NCI-H128 (cell line): ENCODE data around the gene ADAMTS2.
"Not testable (repeated sequence)": the region's sequence is repeated elsewhere in the genome, so short reads cannot be mapped to it uniquely, and the experiment has no call there.

ENCODE experiments used
- DNase-seq: peaks from one replicate; lab custom pipeline; 2025; ENCODE audit not compliant: unreplicated experiment; lab: John Stamatoyannopoulos, UW

The ADAMTS2 gene

DNA sequence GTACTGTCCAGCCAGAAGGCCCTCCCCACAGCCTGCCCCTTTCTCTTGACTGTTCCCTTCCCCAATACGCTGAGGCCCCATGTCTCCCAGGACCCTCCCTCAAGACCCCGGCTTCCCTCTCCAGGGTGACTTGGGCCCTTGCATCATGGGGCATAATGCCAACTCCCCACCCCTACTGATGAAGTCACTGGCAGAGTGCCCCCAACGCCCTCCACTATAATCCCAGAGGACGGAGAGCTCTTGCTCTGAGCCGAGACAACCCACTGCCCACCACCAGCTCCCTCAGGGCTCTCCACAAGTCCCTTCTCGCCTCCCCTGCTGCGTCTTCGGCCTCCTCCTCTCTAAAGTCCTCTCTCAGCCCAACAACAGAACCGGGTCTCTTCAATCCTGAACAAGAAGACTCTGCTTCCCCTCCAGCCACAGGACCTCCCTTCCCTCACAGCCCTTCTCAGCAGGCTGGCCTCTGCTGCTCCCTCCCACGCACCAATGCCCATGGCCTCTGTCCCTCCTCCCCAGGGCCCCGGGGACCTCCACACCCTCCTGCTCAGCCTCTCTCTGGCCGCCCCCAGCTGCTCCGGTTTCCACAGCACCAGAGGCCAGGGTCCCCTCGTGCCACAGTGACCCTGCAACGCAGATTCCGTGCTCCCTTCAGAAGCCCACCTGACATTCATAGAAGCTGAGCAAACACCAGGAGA lies 47.6 kb downstream of the ADAMTS2 start:
- DNase-seq, result no peak

DNA sequence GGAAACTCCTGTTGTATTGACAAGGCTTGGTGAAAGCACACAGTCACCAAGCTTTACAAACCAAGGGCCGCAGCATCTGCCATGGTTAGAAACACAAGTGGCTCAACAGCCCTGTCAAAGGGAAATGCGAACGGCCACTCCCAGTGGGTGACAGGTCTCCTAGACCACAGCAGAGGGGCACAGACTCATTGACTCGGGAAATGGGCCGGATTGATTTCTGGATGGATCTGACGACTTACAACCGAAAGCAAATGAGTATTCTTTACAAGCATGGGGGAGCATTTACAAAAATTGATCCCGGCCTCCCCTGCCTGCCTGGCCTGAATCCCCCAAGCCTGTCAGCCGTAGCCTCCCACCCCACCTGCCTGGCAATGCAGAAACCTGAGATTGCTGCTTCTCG lies 48.2 kb downstream of the ADAMTS2 start:
- no peak for DNase-seq

DNA sequence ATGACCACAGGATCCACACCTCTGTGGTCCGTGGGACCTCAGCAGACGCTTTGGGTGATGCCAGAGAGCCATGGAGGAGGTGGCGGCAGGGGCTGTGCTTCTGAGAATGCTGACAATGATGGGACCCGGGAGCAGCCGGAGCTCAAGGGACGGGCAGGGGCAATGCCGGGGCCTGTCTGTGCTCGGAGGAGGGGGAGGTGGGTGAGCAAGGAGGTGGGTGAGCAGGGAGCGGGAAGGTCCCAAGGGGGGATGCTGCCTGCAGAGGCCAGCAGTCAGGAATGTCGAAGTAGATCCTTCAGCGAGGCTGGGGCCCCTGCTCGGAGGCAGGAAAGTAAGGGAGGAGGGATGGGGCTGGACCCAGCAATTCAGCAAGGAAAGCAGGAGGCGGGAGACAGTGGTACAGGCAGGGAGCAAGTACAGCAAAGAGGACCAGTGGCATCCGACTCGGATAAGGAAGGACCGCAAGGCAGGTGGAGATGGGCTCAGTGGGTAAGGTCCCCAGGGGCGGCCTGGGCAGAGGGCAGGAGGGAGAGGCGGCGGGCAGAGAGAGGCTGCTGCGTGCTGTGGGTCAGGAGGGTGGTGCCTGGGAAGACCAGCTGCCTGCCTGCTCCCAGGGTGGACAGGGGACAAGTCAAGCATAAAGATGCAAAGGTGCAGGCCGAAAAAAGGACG lies 49.0 kb downstream of the ADAMTS2 start:
- DNase-seq, result no peak

DNA sequence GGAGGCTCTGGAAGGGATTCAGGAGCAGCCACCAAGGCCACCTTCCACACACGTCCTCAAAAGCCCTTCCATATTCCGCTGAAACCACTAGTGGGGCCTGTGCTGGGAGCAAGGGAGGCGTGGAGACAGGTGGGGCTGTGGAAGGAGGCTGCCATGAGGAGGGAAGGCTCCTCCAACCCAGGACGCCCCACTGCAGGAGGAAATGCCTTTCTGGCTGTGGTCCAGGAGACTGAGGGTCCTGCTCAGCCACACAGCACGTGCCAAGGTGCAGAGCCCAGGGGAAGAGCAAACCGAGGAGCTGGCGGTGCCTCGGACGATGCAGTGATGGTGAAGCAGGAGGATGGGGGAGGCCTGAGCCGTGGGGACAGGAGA lies 49.5 kb downstream of the ADAMTS2 start:
- no peak for DNase-seq

DNA sequence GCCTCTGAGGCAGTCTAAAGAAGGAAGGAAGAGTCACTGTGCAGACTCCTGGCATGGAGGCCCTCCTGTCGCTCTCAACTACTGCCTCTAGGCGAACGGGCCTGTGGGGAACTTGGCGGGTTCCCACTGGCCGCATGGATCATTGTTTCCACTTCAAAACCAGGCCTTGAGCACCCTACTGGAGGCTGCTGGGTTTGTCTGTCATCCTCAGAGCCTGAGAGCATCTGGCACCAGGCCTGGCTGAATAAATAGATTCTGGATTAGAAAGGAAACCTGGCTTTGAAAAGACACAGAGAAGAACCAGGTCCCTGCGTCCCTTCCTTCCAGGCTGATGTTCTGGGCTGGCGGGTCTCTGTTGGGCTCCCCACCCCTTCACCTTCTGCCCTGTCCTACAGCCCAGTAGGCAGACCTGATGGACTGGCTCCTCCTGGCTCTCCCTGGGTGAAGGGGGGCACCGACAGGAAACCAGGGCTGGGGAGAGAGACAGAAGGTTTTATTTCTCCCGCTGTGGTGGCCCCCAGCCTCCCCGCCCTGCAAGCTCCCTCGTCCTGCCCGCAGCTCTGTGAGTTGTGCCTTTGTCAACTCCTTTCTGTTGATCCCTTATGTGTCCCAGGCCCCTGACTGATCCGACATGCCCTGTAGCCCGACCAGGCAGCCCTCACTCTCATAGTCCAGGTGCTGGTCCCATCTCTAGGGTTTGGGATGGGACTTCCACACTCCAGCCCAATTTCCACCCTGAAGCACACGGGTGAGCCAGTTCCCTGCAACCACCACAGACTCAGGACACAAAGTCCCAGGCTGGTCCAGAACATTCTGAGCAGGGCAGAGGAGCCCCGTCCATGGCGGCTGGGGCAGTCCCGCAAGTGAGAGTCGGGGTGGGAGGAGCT lies 50.1 kb downstream of the ADAMTS2 start:
- no peak for DNase-seq

DNA sequence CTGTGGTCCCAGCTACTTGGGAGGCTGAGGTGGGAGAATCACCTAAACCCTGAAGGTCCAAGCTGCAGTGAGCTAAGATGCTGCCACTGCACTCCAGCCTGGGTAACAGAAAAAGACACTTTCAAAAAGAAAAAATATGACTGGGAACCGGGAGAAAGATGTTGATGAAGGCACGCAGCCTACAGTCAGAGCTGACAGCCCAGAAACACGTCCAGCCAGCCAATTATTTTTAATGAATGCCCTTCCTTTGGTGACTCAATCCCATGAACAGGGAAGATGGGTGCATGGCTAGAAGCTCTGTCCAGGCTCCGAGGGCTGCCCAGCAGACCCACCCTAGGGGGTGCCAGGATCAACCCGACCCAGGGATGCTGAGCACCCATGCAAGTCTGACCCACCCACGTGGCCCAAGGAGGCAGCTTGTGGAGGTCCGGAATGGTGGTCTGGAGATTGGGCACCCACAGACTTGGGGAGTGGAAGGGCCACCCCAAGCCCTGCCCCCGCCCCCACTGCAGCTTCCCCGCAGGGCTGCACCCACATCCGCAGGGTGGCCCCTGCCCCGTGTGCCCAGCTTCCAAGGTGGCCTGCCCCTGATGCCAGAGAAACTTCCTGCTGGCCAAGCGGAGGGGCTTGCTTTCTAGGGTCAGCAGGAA lies 51.0 kb downstream of the ADAMTS2 start:
- no peak for DNase-seq

DNA sequence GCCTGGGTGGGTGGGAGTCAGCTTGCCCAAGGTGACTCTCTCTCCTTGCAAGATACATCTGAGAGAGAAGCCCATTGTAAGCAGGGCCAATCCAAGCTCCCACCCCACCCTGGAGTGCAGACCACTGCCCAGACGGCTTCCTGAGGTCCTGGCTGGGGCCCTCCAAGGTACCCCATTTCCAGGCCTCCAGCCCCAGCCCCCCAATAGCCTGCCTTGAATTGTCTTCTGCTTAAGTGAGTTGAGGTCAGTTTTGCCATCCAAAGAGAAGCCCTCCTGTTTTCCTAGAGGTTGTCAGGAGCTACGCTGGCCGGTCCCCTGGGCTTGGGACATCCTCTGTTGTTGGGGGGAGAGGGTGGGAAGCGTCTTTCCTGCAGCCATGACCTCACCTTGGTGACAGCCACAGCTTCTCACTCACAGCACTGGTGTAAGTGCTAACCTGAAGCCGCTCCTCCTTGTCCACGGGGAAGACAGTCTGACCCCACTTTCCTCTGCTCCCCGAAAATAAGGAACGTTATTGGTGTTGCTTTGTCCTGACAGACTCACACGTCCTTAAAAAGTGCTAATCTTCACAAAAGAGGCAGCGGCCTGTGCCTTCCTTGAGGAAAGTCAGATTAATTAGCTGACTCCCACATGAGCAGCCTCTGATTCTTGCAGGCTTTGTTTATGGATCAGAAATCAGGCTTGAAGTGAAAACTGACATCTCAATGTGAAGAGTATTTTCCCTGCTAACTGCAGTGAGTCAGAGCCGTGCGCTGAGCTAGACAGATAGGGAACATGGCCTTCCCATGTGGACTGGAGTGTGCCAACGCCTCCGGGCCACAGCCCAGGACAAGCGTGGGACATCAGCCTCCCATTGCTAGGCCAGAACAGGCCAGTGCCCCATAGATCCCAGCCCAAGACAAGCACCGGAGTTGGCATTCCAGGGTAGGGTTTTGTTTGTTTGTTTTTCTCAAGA lies 52.3 kb downstream of the ADAMTS2 start:
- no peak for DNase-seq

DNA sequence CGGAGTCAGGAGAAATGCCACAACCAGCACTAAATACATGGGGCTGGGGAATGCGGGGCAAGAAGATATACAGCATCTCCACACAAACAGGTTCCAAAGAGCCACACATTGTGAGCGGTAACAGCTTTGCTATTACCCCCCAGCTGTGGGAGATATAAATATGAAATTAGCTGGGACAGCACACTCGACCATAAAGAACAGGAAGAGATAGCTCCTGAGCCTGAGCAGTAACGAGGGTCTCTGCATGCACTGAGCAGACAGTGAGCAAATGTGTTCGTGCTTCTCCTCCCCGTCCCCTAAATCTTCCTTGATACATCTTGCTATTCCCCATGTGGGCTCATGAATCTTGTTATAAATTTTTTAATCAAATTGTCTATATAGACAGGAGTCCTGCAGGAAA lies 53.1 kb downstream of the ADAMTS2 start:
- no peak for DNase-seq

DNA sequence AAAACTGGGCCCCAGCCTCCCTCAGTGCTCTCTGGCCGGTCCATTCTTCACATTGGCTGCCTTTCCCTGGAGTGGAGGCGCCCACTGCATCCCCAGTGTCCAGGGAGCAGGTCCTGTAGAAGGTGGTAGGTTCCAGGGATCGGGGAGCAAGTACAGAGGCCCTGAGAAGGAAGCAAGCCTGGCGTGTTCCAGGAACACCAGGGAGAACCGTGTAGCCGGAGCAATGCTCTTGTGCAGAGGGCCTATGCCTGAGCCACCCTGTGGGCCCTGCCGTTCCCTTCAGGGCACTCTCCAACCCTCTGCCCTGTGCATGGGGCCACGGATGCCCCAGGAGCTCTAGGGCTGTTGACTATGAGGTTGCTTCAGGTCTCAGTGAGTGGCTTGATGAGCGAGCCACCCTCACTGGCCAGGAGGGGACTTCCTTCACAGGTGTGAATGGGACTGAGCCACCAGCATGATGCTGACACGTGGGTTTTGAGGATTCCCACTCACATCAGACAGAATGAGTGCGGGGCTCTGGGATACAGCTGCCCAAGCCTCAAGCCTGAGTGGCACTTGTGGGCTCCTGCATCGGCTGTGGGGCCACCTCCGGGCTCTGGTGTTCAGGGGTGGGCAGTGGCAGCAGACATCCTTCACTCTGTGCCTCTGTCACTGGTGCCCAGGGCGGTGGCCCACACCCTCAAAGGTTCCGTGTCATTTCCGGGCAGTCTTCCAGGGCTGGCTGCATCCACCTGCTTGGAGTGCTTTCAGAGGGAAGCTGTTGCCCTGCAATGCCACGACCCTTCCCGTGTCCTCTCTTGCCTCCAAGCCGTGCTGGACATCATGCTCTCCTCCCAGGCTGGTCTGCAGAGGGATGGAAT lies 54.4 kb downstream of the ADAMTS2 start:
- no peak for DNase-seq

DNA sequence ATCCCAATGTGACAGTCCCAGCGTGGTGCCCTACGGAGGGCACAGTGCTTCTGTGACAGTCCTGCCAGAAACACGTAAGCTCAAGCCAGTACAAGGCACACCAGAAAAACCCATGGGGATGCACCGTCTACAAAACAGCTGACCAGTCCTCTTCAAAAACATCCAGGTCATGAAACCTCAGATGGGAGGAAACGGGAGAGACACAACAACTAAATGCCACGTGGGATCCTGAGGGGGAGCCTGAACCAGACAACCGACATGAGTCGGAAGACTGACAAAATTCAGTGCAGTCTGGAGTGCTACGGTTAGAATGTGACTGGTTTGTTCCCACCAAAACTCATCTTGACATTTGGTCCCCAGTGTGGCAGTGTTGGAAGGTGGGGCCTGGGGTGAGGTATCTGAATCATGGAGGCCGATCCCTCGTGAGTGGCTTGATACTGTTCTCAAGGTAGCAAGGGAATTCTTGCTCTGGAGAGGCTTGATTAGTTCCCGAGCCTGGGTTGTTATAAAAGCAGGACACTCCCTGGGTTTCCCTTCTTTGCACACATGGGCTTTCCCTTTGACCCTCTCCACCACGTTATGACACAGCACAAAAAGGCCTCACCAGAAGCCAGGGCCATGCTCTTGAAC lies 55.4 kb downstream of the ADAMTS2 start:
- DNase-seq, result no peak

DNA sequence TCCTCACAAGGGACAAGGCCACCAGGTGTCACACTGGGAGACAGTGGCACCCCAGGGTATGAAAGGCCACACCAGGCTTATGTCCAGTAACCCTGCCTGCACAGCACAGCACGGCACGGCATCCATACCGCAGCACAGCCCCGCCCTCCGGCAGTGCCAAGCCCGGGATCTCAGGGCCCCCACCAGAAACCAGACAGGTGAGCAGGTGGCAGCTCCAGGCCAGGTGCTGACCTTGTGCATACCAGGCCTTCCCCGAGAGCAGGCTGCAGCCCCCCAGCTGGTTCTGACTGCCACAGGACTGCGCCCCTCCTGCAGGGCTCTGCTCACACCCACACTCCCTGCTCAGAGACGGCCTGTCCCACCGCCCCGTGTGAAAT lies 56.5 kb downstream of the ADAMTS2 start:
- no peak for DNase-seq

DNA sequence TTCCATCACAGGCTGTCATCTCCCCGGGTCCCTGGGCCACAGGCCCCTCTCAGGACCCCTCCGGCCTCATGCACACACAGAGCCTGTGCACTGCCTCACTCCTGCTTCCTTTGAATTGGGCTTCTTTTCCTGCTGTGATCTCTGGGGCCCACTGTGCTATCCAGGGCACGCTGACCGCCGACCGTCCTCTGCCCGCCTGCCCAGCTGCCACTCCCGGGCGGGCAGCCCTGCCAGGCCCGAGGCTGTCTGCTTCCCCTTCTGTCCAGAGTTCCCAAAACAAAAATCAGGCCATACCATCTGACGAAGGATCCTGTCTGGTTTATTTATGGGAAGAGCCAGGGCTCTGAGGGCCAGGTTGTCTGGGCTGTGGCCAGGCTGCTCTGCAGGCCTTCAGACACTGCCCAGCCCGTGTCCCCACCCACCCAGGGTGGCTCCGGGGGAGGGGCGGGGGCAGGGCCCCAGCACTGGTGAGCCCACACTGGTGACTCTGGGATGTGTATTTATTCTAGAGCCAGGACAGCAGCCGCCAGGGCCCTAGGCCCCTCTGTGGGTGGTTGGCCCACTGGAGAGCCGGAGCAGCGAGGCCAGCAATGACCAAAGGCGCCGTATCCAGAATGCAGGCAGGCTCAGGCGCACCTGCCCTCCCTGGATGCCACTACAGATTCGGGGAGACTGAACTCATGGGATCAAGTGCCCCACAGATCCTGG lies 57.0 kb downstream of the ADAMTS2 start:
- DNase-seq, result no peak

DNA sequence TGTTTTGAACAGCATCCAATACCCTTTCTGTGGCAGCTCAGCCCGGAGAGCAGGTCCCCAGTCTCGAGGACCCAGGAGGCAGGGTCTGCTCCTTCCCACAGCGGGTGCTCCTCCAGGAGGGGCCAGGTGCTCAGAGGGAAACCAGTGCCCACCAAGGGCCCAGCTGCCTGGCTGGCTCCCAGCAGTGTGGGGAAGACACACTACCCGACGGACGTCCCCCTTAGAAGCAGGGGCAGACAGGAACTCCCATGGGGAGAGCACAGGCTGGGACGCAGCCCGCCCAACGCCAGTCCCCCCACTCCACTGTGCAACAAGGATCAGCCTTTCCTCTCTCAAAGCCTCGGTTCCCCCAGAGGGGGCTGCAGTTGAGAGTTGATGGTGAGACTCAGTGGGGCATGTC lies 57.6 kb downstream of the ADAMTS2 start:
- DNase-seq, result no peak

DNA sequence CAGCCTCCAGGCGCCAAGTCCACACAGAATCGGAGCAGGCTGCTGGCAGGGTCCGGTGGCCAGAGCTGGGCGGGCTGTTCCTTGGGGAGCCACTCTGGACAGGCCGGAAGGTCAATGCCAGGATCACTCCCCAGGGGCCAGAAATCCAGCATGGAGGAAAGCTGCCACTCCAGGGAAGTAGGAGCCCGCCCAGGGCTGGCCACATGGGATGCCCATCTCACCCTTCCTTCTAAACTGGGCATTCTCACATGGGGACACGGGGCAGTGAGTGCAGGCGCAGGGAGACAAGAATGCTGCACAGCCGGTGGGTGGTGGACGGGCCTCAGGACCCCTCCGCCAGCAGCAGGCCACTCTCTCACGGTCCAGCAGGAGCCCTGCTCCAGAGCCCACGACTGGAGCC lies 58.2 kb downstream of the ADAMTS2 start:
- DNase-seq, result no peak

DNA sequence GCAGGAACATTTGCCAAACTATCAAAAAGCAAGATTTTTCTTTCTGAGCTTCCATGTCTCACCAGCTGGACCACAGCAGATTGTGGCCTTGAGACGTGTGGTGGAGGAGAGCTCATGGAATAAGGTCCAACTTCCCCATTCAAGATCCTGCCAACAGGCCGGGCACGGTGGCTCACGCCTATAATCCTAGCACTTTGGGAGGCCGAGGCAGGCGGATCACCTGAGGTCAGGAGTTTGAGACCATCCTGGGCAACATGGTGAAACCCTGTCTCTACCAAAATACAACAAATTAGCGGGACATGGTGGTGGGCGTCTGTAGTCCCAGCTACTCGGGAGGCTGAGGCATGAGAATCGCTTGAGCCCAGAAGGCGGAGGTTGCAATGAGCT lies 59.5 kb downstream of the ADAMTS2 start:
- not testable (repeated sequence) for DNase-seq

DNA sequence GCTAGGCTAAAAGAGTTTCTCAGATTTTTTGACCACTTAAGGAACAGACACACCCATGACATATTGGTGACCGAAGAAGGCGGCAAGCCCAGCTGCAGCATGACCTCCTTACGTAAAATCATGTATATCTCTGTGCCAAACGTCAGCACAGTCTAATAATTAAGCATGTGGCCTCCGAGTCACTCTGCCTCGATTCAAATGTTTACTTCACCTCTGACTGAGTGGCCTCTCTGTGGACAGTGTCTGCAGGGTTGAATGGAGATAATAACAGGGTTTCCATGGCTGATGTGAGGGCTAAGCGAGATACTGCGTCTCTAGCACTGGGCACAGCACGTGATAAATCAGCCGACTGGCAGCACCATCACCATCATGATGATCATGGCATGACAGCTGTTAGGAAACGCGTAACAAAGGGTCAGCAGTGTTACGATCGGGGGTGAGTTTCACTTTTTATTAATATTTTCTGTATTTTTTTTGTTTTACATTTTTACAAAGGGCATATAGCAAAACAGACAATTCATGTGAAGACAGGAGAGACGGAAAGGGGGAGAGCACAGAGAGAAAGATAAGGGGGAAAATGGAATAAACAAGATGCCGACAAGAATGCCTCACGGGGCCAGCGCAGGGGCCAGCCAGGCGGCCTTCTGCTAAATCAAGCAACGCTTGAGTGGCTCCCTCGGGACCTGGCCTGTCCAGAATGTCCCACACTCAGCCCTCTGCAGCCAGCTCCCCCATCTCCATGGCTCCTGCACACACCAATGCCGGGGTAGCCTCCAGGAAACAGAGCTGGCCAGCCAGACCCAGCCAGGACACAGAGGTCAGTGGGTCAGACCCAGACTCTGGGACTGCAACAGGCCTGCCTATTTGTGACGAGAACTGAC lies 60.3 kb downstream of the ADAMTS2 start:
- DNase-seq, result no peak

DNA sequence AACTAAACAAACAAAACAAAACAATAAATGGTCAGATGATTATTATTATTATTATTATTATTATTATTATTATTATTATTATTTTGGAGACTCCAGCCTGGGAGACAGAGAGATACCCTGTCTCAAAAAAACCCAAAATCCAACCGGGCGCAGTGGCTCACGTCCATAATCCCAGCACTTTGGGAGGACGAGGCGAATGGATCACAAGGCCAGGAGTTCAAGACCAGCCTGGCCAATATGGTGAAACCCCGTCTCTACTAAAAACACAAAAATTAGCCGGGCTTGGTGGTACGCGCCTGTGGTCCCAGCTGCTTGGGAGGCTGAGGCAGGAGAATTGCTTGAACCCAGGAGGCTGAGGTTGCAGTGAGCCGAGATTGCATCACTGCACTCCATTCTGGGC lies 61.4 kb downstream of the ADAMTS2 start:
- DNase-seq, result not testable (repeated sequence)
